AG09319 (cell line): ENCODE measurements around the gene SUPT6H.
"Not testable (repeated sequence)": the region's sequence is repeated elsewhere in the genome, so short reads cannot be mapped to it uniquely, and the experiment has no call there.

Source experiments
- DNase-seq: peaks from one replicate; pipeline ENCODE4 v3.0.0-alpha.2; 2010; ENCODE audit warnings: low read depth; ENCODE audit errors: extremely low read depth
- CTCF ChIP-seq: IDR thresholded peaks from 2 replicates; pipeline ENCODE4 v1.5.1; 2011; ENCODE audit warnings: low read depth, mild to moderate bottlenecking, inconsistent platforms, low read length, moderate library complexity

SUPT6H gene

GRCh38 chr17:28648698-28649097 is 13.3 kb upstream of the SUPT6H start:
- TF ChIP-seq CTCF = no peak
- DNase-seq = no peak

- no peak for TF ChIP-seq CTCF
- no peak for DNase-seq
These were observed 6.8 kb upstream of the SUPT6H start for GRCh38 chr17:28655160-28655559.

- DNase-seq = no peak
- no peak for TF ChIP-seq CTCF
These were observed 4.2 kb upstream of the SUPT6H start for GRCh38 chr17:28657756-28658155.

GRCh38 chr17:28658342-28658741 is 3.7 kb upstream of the SUPT6H start:
- not testable (repeated sequence) for DNase-seq

GRCh38 chr17:28658766-28659496 is 3.1 kb upstream of the SUPT6H start:
- not testable (repeated sequence) for DNase-seq

- not testable (repeated sequence) for DNase-seq
These were observed 2.5 kb upstream of the SUPT6H start for GRCh38 chr17:28659497-28659881.

GRCh38 chr17:28662527-28662829 is 473 bp downstream of the SUPT6H start:
- TF ChIP-seq CTCF = no peak
- DNase-seq = no peak

GRCh38 chr17:28663723-28664122 is 1.7 kb downstream of the SUPT6H start:
- no peak for DNase-seq
- no peak for TF ChIP-seq CTCF

GRCh38 chr17:28665994-28666393 is 4.0 kb downstream of the SUPT6H start:
- DNase-seq = no peak
- no peak for TF ChIP-seq CTCF
